G401 (cell line): Measurements from ENCODE around the gene WRAP53. TPM values are rescaled to one million over a fixed set of nuclear protein-coding genes. Genes with fewer than 3 reads are reported as not detected.

Source experiments
- DNase-seq: peaks from one replicate; pipeline ENCODE4 v3.0.0-alpha.2; 2015; ENCODE audit warnings: low spot score
- in situ Hi-C: cut with HindIII; loops from 2 replicates; pipeline ENCODE4 v1.10.0; 2016; ENCODE audit warnings: low sequenced_read_pairs, mixed read lengths
- total RNA-seq: library from RNA; depleted of rRNA; stranded (reverse); fragments of >200 nt; shearing (Covaris generic); gene quantifications from 2 replicates; pipeline ENCODE4 v1.2.3, GENCODE V29; 2014; rRNA removed

The WRAP53 gene
- total RNA-seq, 1 experiment from 2014 or later = 27.2 TPM

- no peak for DNase-seq
- in situ Hi-C loops = no loop called here
Observed at GRCh38 chr17:7729816-7730215, 41.5 kb downstream of the WRAP53 start.

GRCh38 chr17:7732981-7733539 lies 44.8 kb downstream of the WRAP53 start:
- in situ Hi-C loops = no loop called here

GRCh38 chr17:7737601-7738000 lies 49.3 kb downstream of the WRAP53 start:
- in situ Hi-C loops = no loop called here
- no peak for DNase-seq

More at GRCh38 chr17:7732981-7733539, 44.8 kb downstream of the WRAP53 start:
- DNase-seq = no peak

DNA sequence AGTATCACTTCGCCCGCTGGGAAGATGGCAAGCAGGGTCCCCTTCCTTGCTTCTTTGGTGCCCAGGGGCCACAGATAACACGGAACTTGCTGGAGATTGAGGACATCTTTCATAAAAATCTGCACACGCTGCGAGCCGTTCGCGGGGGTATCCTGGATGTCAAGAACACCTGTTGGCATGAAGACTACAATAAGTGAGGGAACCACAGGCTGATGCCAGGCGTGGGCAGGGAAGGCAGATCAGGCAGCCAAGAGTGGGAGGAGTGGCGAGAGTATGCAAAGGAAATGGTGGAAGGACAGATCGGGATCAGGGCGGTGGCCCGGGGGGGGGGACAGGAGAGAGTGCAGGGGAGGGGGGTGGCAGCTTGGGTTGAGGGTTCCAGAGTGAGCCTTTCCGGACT lies 51.5 kb downstream of the WRAP53 start:
- in situ Hi-C loops = no loop called here
- DNase-seq = no peak

DNA sequence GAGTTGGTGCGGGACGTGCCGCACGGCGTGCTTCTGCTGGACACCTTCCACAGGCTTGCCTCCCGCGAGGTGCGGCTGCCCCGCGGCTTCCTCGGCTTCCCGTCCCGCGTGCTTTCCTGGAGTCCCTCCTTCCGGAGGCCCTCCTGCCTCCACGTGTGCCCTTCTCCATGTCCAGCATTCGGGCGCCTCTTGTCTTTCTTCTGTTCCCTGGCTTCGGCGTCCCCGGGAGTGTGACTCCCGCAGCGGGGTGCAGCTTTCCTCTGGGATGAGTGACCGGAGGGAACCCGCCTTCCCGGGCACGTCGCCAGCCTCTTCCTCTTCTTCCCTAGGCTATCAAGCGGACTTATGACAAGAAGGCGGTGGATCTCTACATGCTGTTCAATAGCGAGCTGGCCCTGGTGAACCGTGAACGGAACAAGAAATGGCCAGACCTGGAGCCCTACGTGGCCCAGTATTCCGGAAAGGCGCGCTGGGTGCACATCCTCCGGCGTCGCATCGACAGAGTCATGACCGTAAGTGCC lies 52.3 kb downstream of the WRAP53 start:
- in situ Hi-C loops = no loop called here

DNA sequence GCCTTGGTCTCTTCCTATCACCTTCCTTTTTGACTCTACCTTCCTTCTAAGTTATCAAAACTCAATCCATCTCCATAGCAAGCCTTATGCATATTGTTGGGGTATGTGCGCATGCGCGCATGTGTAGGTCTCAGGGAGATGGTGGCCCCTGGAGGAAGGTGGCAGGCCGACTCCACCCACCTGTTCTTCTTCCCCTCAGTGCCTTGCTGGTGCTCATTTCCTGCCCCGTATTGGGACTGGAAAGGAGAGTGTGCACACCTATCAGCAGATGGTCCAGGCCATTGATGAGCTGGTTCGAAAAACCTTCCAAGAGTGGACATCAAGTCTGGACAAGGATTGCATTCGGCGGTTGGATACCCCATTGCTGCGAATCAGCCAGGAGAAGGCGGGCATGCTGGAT lies 54.5 kb downstream of the WRAP53 start:
- in situ Hi-C loops = no loop called here
- DNase-seq = no peak

More for the DNA sequence above, 52.3 kb downstream of the WRAP53 start:
- peak; percentile 18 for DNase-seq

GRCh38 chr17:7744416-7744815 lies 56.1 kb downstream of the WRAP53 start:
- in situ Hi-C loops = no loop called here
- DNase-seq = no peak

DNA sequence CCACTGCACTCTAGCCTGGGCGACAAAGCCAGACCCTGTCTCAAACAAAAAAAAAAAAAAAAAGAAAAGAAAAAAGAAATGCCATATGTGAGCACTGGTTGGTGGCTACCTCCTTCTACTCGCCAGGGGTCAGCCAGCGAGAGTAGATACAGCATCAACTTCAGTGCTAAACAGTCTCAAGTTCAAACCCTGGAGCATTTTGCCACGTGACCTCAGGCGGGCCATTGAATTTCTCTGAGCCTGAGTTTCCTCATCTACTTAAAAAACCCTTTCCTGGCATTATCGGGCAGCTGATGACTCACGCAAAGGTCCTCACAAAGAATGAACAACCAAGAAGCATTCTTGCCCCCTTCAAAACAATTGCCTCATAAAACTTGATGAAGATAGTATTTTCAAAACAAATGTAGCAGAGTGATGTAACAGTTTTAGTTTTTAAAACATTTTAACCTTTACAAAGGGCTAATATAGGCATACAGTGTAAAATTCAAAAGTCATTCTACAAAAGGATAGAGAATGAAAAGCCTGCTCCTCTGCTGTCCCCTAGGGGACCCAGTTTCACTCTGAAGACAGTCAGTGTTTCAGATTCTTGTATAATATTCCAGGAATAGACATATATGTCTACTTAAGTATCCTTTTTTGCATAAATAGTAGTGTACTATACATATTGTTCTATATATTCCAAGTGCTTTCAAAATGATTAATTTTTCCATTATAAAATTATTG lies 57.6 kb downstream of the WRAP53 start:
- DNase-seq = no peak
- in situ Hi-C loops = no loop called here

DNA sequence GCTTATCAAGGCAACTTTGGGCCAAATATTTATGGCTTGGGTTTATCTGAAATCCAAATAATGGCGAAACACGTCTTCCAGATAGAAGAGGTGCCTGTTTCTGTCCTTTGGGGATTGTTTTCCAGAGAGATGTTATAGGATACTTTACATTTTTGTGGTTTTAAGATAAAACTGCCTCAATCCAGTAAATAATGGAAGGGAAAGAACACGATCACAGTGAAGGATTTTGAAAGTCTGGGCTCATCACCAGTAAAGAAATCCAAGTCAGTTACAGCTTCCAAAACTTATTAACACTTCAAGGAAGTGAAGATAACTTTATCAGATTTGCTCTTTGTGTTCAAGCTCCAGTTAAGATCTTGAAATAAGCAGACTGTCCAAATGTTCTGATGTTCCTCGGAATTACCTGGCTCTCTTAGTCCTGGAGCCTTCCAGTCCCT lies 59.4 kb downstream of the WRAP53 start:
- no peak for DNase-seq
- in situ Hi-C loops = no loop called here

DNA sequence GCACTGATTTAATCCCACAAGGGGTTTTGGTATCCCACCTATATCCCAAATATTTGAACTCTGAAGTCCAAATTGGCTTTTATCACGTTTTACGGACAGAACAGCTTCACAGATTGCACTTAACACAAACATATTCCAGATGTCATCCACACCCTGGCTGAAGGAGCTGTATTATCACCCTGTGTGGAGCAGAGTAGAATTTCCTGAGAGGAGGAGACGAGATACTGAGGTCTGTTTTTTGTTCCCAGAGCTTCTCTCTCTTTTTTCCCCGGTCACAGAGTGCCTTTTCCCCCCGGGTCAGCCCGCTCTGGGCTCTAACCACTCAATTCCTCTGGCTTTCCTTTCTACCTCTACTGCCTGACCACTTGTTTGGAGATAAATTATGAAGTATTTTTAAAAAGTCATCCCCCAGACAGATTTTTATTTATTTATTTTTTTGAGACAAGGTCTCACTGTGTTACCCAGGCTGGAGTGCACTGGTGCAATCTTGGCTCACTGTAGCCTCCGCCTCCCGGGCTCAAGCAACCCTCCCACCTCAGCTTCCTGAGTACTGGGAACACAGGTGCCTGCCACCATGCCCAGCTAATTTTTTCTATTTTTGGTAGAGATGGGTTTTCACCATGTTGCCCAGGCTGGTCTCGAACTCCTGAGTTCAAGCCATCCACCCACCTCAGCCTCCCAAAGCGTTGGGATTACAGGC lies 59.9 kb downstream of the WRAP53 start:
- in situ Hi-C loops = no loop called here
- no peak for DNase-seq

DNA sequence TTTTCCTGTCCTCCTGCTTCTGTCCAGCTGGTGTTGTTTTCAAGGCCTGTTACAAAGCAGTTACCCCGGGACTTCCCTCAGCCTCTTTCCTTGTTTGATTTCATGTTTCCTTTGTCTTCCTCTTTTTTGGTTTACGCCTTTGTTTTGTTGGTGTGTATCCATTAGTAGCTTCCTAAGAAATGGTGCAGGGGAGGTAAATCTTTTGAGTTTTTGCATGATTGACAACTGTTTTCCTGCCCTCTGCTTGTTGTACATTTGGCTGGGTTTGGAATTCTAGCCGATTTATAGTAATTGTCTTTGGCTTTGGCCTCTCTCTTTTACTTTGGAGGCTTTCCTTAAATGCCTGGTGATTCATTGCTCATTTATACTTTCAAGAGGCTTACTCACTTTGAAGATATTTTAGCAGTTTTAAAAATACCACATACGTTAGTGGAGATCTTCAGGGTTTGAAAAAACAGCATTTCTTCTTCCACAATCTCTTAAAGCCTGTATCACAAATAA lies 62.1 kb downstream of the WRAP53 start:
- in situ Hi-C loops = no loop called here
- DNase-seq = no peak

Other genes with a start within 250 kb of the WRAP53 start
- gene FGF11, start 249.0 kb upstream of the WRAP53 start, total RNA-seq = 20.4 and 24.2 TPM in 2 replicates
- gene CHRNB1, start 243.4 kb upstream of the WRAP53 start, total RNA-seq = 7.6 and 24.0 TPM in 2 replicates
- 4.1 and 4.4 TPM in 2 replicates for gene ZBTB4, start 208.8 kb upstream of the WRAP53 start, total RNA-seq
- not detected in 2 replicates for gene SLC35G6, start 207.0 kb upstream of the WRAP53 start, total RNA-seq
- gene POLR2A, start 204.1 kb upstream of the WRAP53 start, total RNA-seq = 52.7 and 52.8 TPM in 2 replicates
- gene TNFSF12, start 139.4 kb upstream of the WRAP53 start, total RNA-seq = not detected in 2 replicates
- 1.5 TPM in 1 of 2 replicates, not detected in the other for gene TNFSF13, start 129.7 kb upstream of the WRAP53 start, total RNA-seq
- 157 and 182 TPM in 2 replicates for gene SENP3, start 126.6 kb upstream of the WRAP53 start, total RNA-seq
- gene CD68, start 108.8 kb upstream of the WRAP53 start, total RNA-seq = 119 and 129 TPM in 2 replicates
- 151 and 157 TPM in 2 replicates for gene MPDU1, start 104.6 kb upstream of the WRAP53 start, total RNA-seq
- 6.8 and 12.1 TPM in 2 replicates for gene SOX15, start 98.4 kb upstream of the WRAP53 start, total RNA-seq
- 75.9 and 88.0 TPM in 2 replicates for gene FXR2, start 73.6 kb upstream of the WRAP53 start, total RNA-seq
- 70.2 and 96.9 TPM in 2 replicates for gene SAT2, start 60.7 kb upstream of the WRAP53 start, total RNA-seq
- not detected in 2 replicates for gene SHBG, start 58.3 kb upstream of the WRAP53 start, total RNA-seq
- gene ATP1B2, start 37.6 kb upstream of the WRAP53 start, total RNA-seq = not detected in 2 replicates
- gene TP53, start 987 bp upstream of the WRAP53 start, total RNA-seq = 23.5 and 26.4 TPM in 2 replicates
- 13.1 and 16.8 TPM in 2 replicates for gene EFNB3, start 16.7 kb downstream of the WRAP53 start, total RNA-seq
- gene DNAH2, start 29.3 kb downstream of the WRAP53 start, total RNA-seq = 0.03 TPM in 1 of 2 replicates, not detected in the other
- gene KDM6B, start 145.7 kb downstream of the WRAP53 start, total RNA-seq = 0.34 and 0.37 TPM in 2 replicates
- gene TMEM88, start 166.6 kb downstream of the WRAP53 start, total RNA-seq = 0.37 TPM in 1 of 2 replicates, not detected in the other
- gene NAA38, start 169.1 kb downstream of the WRAP53 start, total RNA-seq = 97.3 and 101 TPM in 2 replicates
- 8.5 and 10.0 TPM in 2 replicates for gene CYB5D1, start 169.5 kb downstream of the WRAP53 start, total RNA-seq
- 34.1 and 41.5 TPM in 2 replicates for gene CHD3, start 200.3 kb downstream of the WRAP53 start, total RNA-seq
- gene RNF227, start 227.8 kb downstream of the WRAP53 start, total RNA-seq = 3.5 and 16.7 TPM in 2 replicates
- gene KCNAB3, start 241.4 kb downstream of the WRAP53 start, total RNA-seq = 0.49 TPM in 1 of 2 replicates, not detected in the other
- 6.1 and 7.8 TPM in 2 replicates for gene TRAPPC1, start 243.5 kb downstream of the WRAP53 start, total RNA-seq
- gene CNTROB, start 243.7 kb downstream of the WRAP53 start, total RNA-seq = 25.4 and 29.3 TPM in 2 replicates